Activated CD4-positive, alpha-beta T cell treated with anti-CD3 and anti-CD28 coated beads for 1 hour (primary cell): ENCODE results near the gene LIFR.

ENCODE experiments used
- DNase-seq: peaks from one replicate; pipeline ENCODE4 v3.0.0-alpha.2; 2020

The LIFR gene

DNA sequence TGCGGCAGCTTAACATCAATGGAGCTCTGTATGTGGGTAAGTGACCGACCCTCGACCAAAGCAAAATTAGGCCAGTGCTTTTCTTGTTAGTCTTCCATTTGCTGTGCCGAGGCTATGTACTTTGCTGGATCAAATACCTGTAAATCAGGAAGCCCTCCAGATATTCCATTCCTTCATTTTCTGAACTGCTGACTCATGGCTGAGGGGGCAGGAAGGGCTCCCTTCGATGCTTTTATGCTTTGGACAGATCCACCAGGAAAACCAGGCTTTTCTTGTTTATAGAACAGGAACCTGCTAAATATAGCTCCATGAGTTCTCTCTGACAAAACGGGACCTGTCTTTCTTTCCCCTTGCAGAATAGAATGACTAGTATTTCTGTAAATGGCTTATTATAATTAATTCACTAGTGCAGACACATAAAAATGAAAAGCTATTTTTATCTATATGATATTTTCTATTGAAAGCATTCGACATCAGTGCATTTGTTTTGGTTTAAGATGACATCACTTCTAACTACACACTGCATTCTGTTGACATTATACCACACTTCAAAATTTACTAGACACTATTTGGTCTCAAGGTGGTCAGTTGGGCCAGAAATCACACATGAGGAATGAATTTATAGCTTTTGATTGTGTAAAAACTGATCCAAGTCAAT, 93.3 kb downstream of the LIFR start:
- DNase-seq, result no peak

DNA sequence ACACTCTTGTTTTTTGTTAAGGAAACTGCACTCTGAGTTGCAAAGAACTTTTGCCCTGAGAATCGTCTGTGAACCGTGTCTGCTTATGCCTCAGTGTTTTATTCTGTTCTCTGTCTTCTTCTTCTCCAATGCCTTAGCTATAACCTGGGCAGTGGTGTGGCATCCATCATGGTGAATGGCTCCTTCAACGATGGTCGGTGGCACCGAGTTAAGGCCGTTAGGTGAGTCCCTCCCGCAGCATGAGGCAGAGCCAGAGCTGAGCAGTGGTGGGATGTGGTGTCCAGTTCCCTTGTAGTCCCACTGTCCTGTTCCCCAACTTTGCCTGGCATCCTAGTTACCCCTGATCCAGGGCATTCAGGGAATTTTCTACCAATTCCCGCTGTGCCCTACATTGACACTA, 98.3 kb downstream of the LIFR start:
- no peak for DNase-seq

DNA sequence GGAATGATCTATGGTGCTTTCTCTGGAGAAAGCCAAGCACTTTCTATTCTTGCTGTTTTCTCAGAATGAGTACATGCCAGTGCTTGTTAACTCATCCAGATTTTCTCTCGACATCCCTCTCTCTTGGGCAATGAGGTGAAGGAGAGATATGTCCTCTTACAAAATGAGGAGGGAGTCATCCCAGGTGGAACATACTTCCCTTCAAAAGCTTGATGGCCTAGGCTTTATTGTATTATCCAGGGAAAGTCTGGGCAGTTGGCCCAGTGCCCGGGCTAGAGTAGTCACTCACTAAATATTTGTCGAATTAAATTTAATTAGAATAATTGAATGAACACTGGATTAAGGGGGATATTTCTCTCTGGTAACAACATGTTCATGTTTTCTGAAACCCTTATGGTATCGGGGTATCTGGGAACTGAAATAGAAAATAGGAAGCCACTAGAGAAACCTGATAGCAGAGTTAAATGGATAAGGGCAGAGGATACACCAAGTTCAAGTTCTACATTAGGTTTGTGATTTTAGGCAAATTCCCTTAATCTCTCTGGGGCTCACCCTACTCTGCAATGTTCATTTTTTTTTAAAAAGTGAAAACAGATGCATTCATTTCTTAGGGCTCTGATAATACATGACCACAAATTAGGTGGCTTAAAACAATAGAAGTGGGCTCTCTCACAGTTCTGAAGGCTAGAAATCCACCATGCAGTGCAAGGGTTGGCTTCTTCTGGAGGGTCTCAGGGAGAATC, 99.6 kb downstream of the LIFR start:
- no peak for DNase-seq

DNA sequence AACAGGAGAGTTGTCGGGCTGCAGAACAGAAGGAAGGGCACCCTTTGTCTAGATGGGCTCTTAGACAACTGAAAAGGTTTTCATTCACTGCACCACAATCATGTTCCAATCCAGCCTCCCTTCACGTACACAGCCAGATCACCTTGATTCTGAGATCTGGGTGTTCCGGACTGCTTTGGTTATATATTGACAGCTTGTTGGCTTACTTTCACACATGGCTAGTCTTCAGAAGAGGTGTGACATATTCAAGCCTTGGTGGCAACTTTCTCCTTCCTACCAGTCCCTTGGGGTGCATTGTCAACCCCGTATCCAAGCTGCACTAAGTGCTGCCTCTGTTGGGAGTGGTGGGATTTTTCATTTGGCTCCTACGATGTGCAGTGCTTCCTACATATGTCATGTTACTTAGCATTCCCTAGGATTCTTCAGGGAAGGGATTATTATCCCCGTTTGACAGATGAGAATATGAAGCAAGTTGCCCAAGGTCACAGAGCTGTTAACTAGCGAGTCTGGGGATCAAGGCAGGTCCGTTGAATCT, 100.6 kb downstream of the LIFR start:
- DNase-seq, result no peak

DNA sequence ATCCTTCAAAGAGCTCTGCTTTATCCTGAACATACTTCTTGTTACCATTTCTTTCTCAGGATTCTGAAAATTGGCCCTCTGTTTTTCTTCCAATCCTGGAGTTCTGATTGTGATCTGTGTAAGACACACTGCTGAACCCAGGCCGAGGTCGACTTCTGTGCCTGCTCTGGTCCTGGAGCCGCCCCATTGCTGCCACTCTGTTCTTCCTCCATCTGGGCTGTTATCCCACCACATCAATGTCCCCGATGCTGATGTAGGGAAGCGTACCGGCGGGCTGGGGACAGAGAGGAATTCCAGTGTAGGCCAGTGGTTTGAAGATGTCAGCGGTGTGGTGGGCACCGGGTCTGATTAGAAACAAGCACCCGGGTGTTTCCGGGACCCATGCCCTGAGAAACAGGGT, 102.5 kb downstream of the LIFR start:
- no peak for DNase-seq

DNA sequence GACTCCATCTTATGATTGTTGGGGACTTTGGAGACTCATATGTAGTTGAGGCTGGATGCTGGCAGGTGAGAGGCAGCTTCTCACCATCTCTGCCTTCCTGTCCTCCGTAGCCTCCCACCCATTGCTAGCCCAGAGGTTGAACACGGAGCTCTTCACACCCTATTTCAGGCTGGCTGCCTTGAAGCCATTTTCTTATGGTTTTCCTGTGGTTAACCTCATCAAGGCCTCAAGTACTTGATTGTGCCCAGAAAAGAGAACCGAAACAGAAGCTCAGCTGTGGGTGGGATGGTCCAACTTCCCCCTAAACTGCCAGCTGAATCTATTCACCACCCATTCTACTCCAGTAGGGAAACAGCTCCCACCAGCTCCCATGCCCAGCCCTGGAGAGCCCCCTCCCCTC, 102.9 kb downstream of the LIFR start:
- no peak for DNase-seq

DNA sequence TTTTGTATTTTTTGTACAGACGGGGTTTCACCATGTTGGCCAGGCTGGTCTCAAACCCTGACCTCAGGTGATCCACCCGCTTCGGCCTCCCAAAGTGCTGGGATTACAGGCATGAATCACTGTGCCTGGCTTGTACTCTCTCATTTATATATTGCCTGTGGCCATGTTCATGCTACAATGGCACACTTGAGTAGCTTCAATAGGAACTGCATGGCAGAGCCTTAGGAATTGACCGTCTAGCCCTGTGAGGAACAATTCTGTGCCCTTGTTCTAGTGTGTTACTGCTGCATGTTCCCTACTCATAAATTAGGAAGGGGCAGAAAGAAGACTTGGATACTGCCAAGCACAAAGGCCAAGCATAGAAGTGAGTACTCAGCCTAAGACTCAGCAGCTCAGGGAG, 104.2 kb downstream of the LIFR start:
- no peak for DNase-seq

DNA sequence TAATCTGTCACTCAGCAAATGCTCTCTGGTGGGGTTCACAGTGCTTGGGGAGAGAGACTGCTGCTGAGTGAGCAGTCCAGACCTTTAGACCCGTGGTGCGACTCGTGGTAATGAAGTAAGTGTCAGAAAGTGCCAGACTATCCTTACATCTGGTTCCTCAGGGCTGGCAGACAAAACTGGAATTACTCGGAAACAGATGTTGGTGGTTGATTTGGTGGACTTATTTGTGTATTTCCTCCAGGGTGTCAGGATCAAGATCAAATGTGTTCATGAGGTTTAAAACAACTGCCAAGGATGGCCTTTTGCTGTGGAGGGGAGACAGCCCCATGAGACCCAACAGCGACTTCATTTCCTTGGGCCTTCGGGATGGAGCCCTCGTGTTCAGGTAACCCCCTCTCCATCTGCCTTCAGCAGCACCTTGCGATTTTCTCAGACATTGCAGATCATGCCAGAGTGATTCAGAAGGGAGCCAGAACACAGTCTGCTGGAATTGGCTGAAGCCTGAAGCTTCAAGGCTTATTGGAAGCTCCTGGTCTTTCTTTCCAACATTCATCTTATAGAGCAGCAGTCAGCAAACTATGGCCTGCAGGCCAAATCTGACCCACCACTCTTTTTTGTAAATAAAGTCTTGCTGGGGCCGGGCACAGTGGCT, 105.2 kb downstream of the LIFR start:
- no peak for DNase-seq

DNA sequence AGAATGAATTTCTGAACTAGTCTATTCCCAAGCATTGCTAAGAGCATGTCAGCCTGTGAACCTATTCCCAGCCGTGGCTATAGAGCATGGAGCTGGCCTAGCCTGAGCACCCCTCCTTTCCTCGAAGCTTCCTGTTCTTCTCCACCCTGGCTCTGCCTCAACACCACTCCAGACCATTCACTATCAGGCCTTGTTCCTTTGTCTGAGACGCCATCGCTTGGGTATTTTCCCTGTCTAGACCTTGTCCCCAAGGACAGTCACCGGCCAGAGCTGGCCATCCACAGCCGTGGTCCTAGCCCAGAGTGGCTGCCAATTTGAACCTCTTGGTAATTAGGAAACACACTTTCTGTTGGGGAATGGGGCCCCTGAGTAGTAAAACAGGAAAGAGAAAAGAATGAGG, 105.8 kb downstream of the LIFR start:
- DNase-seq, result no peak

DNA sequence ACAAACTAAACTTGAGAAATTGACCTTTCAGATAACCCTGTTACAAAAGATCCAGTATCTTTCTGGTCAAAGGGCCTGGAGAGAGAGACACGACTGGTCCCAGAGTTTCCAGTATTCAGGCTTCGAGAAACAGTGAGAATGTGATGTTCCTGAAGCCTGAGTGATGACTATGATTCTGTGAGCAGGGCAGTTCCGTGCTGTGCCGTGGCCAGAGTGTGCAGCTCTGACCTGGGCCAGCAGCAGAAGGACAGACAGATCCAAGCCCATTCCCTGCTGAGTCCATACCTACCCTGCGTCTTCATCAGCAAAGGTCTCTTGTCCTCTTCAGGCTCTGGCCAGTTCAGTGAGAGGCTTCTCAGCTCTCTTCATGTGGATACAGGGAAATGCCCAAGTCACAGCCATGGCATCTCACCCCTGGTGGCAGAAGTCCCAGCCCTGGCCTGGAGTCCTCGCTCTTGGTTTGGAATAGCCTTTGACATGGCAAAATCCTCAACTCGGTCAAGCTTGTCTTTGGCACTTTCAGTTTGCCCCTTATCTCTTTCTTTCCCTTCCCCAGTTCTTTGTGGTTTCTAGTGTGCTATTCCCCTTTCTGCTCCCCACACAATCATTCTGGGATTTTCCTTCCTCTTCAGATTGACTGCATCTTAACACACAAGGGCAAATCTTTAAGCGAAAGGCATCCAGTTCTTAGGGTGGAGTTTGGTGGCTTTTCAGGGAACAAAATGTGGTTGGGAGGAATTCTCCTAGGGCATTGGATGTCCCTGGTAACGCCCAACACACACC, 107.7 kb downstream of the LIFR start:
- no peak for DNase-seq

DNA sequence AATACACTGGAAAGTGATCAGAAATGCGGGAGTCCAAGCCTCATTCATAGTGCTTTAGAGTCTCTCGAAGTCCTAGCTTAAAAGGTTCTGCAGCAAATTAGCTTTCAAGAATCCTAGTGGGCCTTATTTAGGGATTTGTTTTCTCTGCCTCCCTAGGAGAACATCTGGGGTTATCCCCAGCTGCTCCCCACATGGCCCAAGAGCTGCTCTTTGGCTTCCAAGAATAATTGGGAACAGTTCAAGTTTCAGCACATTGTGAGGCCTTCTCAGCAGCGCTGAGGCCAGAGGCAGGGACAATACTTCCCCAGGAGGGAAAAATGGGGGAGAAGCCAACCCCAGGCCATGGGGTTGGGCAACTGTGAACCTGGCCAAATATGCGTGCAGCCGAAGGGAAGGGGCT, 108.7 kb downstream of the LIFR start:
- no peak for DNase-seq

DNA sequence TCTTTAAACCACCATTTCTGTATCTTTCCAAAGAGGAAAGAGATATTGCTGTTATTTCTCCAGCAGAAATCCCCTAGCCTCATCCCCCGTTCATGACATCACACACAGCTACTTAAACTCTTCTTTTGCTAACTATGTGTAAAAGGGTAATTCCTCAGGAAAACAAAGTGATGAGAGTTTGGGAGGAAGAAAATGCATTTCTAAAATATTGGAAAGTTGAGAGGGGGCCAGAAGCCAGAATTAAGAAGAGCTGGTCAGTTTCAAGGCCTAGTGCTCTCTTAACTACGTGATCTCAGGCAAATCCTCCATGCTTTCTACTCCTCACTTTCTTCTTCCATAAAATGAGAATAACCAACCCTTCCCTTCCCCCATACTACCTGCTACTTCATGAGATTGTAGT, 109.4 kb downstream of the LIFR start:
- no peak for DNase-seq

DNA sequence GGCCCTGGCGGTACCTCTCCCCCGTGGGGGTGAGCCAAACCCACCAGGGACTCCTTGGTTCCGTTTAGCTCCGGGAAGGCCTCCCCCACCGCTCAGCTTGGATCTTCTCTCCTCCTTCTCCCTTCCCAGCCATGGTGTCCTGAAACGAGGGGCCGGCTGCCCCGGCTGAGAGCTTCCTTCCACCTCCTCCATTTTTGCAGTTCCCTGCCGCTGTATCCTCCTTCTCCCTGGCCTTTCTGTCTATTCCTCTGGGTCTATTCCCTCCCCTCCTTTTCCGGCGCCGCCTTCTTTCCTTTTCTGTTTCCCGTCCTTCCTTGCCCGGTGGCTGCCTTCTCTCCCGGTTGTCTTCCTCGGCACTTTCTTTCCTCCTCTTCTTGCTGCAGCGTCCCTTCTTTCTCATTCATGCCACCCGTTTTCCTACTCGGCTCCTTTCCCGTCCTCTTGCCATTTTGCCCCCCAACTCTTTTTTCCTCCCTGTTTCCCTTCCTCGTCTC, 110.4 kb downstream of the LIFR start:
- no peak for DNase-seq

DNA sequence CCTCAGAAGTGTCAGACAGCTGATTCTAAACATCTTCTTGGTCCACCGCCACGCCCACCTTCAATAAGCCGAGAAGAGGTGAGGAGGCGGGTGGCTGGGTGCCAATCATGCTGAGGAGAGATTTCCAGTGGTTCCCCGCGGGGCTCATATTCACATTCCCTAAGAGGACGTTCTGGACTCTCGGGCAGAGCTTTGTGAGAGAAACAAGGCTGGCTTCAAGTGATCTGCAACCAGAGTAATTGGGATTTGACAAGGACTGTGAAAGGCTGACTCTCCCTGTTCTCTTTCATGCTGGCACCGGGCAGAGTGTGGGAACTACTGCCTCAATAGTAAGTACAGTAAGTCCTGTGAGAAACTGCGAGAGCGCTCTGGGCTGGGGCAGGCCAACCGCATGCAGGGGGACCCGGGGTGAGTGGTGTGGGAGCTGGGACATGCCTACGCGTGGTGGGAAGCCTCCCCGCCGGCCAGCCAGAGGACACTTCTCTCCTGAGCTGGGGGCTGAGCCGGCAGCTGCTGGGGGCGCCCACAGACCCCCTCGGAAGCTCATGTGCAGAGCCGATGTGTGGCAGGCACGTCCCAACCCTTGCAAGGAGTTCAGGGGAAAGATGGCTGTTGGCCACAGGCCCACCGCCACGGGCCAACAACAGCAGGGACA, 110.9 kb downstream of the LIFR start:
- no peak for DNase-seq

DNA sequence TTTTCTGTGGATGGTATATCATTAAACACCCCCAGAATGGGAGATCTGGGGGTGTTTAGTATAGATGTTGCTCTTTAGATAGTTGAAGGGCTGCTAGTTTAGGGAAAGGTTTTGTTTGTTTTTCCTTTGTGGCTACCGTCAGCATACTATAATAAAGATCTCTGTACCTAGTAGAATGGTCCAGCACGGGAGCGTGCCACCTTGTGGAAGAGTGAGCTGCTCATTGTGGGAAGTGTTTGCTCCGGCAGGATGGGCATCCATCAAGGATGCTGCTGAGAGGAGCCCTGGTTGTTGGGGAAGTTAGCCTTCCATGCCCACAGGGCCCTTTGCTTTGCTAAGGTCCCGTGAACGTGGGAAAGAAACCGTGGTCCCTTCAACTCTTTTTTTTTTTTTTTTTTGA, 113.1 kb downstream of the LIFR start:
- DNase-seq, result no peak

DNA sequence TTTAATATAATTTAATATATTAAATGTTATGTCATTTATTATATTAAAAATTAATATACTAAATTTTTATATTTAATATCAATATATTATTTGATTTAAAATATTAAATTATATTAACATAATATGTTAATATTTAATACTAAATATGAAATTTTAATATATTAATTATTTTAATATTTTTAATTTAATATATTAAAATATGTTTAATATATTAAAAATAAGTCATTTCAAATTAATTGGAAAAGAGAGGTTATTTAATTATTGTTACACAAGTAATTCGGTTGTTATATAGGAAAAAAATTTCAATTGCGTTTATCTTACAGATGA, 114.2 kb downstream of the LIFR start:
- no peak for DNase-seq

DNA sequence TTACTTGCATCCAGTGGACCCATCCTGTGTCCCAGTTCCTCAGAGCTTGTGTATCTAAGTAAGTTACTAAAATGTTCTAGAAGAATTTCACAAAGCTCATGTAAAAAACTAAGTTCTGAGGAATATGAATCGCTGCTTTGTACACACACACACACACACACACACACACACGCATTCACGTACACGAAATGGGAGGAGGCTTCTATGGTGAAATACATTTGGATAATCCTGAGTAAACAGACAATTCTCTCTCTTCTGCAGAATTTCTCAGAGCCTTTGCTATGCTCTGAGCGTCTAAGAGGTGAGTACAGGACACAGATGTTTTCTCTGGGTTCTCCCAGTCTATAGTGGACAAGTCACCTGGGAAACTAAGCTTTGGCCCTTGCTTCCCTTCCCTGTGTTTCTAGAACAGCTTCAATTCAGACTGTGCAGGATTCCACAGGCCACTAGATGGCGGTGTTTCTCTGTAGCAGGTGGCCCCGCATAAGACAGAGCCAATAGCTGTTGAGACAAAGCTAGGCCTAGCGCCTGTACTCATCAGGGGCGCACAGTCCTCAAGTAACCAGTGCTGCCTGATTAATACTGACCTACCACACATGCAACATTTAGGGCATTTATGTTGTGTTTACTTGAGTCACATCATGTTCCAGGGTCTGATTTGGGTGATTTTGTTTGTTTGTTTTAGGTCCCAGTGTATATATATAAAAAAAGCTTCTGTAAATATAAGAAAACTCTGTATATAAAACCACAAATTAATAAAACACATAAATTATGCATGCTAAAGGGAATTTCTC, 114.8 kb downstream of the LIFR start:
- DNase-seq, result peak; percentile 62

DNA sequence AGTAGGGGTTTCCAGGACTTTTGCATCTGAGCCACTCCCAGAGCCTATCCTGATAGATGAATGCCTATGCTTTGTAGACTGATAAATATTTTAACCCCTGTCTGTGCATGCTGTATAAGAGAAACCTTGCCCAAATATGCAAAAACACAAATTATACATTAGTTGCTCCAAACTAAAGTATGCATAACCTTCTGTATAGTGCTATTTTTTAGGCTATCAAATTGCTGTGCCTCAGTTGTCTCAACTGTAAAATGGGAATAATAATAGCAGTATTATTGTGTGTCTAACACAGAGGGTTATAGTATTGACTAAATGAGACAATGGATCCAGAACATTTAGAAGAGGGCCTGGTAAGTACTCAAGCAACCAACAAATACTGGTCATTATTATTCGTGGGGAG, 117.7 kb downstream of the LIFR start:
- no peak for DNase-seq

DNA sequence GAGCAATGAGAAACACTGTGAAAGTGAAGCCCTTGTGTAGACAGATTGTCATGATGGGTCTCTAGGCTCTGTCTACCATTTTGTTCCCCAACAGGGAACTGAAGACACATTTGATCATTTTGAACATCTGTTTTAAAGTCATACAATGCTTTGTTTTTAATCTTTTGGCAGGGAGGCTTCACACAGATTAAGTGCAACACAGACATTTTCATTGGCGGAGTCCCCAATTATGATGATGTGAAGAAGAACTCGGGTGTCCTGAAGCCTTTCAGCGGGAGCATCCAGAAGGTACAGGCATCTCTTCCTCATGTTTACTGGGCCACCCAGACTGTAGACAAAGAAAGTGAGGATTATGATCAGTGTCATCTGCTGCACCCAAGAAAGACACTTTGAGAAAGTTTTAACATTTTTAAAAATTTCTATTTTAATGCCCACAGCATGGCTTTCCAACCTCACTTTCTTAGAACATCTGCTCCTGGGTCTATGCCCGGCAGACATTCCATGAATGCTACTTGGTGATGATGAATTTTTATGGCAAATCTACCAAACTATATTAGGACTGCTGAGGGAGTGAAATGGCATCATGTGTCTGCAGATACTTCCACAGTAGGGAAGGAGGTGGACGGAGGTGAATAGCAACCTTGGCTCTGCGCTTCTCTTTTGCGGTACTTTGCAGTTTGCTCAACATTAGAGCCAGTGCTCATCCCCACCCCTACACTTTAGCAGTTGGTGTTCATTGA, 121.3 kb downstream of the LIFR start:
- no peak for DNase-seq

DNA sequence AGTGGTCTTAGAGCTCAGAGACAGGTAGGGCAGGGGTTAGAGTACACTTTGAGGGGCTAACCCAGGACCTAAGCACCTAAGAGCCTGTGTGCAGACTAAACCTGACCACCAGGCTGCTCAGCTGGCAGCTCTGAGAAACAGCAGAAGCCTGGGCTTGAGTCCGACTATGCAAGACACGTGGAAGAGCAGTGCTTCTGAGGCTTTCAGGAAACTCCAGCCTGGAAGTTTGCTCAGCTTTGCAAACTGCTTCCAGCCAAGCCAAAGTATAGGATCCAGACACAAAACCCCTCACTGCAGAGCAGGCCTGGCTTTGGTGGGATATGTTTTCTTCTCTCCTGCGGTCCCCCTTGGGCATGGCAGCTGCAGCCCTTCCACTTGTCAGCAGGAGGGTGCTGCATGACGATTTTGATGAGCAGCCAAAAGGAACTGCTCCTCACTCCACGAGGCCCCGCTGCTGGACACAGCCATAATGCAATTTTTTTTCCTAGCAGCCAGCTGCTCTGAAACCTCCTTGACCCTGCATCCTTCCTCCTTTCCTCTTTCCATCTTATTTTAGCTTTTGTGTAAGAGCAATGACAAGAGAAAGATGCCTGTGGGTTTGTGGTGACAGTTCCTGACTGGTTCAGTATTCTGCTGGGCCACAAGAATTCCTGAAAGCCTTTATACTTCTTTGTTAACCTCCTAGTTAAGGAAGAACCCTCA, 123.1 kb downstream of the LIFR start:
- DNase-seq, result no peak
